Trophoblast cell (in vitro differentiated cells and primary cell): ENCODE measurements around the gene AMOTL2.

Experiments
- DNase-seq, 2 donors: peaks; one replicate each; pipeline ENCODE4 v3.0.0-alpha.2; 2016
- H2AFZ ChIP-seq: 2 replicates; pipeline ENCODE4 v1.6.1; 2013; ENCODE audit warnings: low read length, moderate library complexity, mild to moderate bottlenecking; ENCODE audit not compliant: insufficient read depth, poor library complexity
- H2AK5ac ChIP-seq: 2 replicates; pipeline ENCODE4 v1.6.1; 2013; ENCODE audit warnings: mild to moderate bottlenecking, low read length
- H2BK120ac ChIP-seq: 2 replicates; pipeline ENCODE4 v1.6.1; 2013; ENCODE audit warnings: low read length, mild to moderate bottlenecking, moderate library complexity; ENCODE audit not compliant: insufficient read depth, poor library complexity
- H2BK12ac ChIP-seq: 2 replicates; pipeline ENCODE4 v1.6.1; 2013; ENCODE audit warnings: mild to moderate bottlenecking, low read length, moderate library complexity
- H2BK5ac ChIP-seq: 2 replicates; pipeline ENCODE4 v1.6.1; 2013; ENCODE audit warnings: low read length, low read depth, moderate library complexity, mild to moderate bottlenecking; ENCODE audit not compliant: poor library complexity
- H3K14ac ChIP-seq: 2 replicates; pipeline ENCODE4 v1.6.1; 2013; ENCODE audit warnings: mild to moderate bottlenecking, low read length
- H3K18ac ChIP-seq: 2 replicates; pipeline ENCODE4 v1.6.1; 2013; ENCODE audit warnings: mild to moderate bottlenecking, low read length
- H3K23ac ChIP-seq: 2 replicates; pipeline ENCODE4 v1.6.1; 2013; ENCODE audit warnings: low read length
- H3K27ac ChIP-seq: 2 replicates; pipeline ENCODE4 v1.5.1; 2013; ENCODE audit warnings: low read depth, mild to moderate bottlenecking, inconsistent platforms, low read length, moderate library complexity
- H3K27me3 ChIP-seq: 2 replicates; pipeline ENCODE4 v1.6.1; 2013; ENCODE audit warnings: inconsistent platforms, mild to moderate bottlenecking, low read length, moderate library complexity; ENCODE audit not compliant: insufficient read depth
- H3K36me3 ChIP-seq, 2 experiments: 1 replicate in 1 of 2; 2 replicates in 1 of 2; pipeline ENCODE4 v1.6.1; 2013; ENCODE audit warnings: low read length in 2 of 2, mild to moderate bottlenecking in 2 of 2, moderate library complexity in 1 of 2; ENCODE audit not compliant: insufficient read depth in 2 of 2, control insufficient read depth in 1 of 2
- H3K4ac ChIP-seq: 2 replicates; pipeline ENCODE4 v1.6.1; 2013; ENCODE audit warnings: low read depth, mild to moderate bottlenecking, low read length, moderate library complexity
- H3K4me1 ChIP-seq, 2 experiments: 1 replicate in 1 of 2; 2 replicates in 1 of 2; pipeline ENCODE4 v1.6.1; 2013; ENCODE audit warnings: low read length in 2 of 2, mild to moderate bottlenecking in 2 of 2, moderate library complexity in 1 of 2; ENCODE audit not compliant: insufficient read depth in 2 of 2, control insufficient read depth in 1 of 2
- H3K4me2 ChIP-seq: 2 replicates; pipeline ENCODE4 v1.6.1; 2013; ENCODE audit warnings: inconsistent platforms, mild to moderate bottlenecking, low read length, moderate library complexity
- H3K4me3 ChIP-seq: 2 replicates; pipeline ENCODE4 v1.5.1; 2013; ENCODE audit warnings: mild to moderate bottlenecking, low read depth, low read length, inconsistent platforms
- H3K79me1 ChIP-seq: one replicate; pipeline ENCODE4 v1.6.1; 2013; ENCODE audit warnings: low read length
- H3K79me2 ChIP-seq: 2 replicates; pipeline ENCODE4 v1.6.1; 2013; ENCODE audit warnings: low read length, mild to moderate bottlenecking; ENCODE audit not compliant: control insufficient read depth, insufficient read depth, poor library complexity
- H3K9ac ChIP-seq: 2 replicates; pipeline ENCODE4 v1.6.1; 2013; ENCODE audit warnings: mild to moderate bottlenecking, low read length
- H3K9me3 ChIP-seq: 2 replicates; pipeline ENCODE4 v1.6.1; 2013; ENCODE audit warnings: low read depth, mild to moderate bottlenecking, control low read depth, inconsistent platforms, low read length; ENCODE audit not compliant: insufficient read depth
- H4K12ac ChIP-seq: 2 replicates; pipeline ENCODE4 v1.6.1; 2013; ENCODE audit warnings: low read depth, mild to moderate bottlenecking, low read length, moderate library complexity
- H4K8ac ChIP-seq: 2 replicates; pipeline ENCODE4 v1.6.1; 2013; ENCODE audit warnings: low read depth, mild to moderate bottlenecking, low read length, moderate library complexity
- H4K91ac ChIP-seq: one replicate; pipeline ENCODE4 v1.6.1; 2013; ENCODE audit warnings: low read depth, mild to moderate bottlenecking, low read length, moderate library complexity
- WGBS: extraction: QIAGEN DNeasy Blood & Tissue Kit; methylation state at CpG from one replicate; pipeline ENCODE4 v1.1.7; 2013; ENCODE audit warnings: missing lambda C conversion rate; ENCODE audit not compliant: insufficient read length, insufficient coverage; ENCODE audit errors: extremely low coverage; 5-methylcytosine and 5-hydroxymethylcytosine counted together

Gene AMOTL2

GRCh38 chr3:134380249-134380648, 6.0 kb upstream of the AMOTL2 start:
- Histone ChIP-seq H3K36me3 (no peaks in the 10 kb centered on the region), H3K4me2 (no peak overlapping the region), H4K12ac (no peak overlapping the region), H3K4me3 (no peak overlapping the region), H3K18ac (no peak overlapping the region), H3K9ac (no peak overlapping the region), H3K79me2 (peaks cover 3% of the 10 kb centered on the region), H2AFZ (no peak overlapping the region), H3K23ac (no peak overlapping the region), H3K4ac (no peak overlapping the region), H2AK5ac (no peak overlapping the region), H4K91ac (no peak overlapping the region), H3K4me1 (peaks cover 24 to 26% of the 10 kb centered on the region in 2 experiments), H2BK5ac (no peak overlapping the region), H3K9me3 (no peaks in the 10 kb centered on the region), H2BK120ac (no peak overlapping the region), H2BK12ac (no peak overlapping the region), H3K14ac (no peak overlapping the region), H3K27ac (no peak overlapping the region), H3K79me1 (peaks cover 12% of the 10 kb centered on the region), H4K8ac (no peak overlapping the region), H3K27me3 (no peaks in the 10 kb centered on the region)
- no peak for DNase-seq
- WGBS: no CpG with 5 or more reads among the region's 2 CpGs

GRCh38 chr3:134378818-134379217, 4.6 kb upstream of the AMOTL2 start:
- Histone ChIP-seq H4K12ac (no peak overlapping the region), H3K14ac (no peak overlapping the region), H3K4ac (no peak overlapping the region), H3K79me2 (peaks cover 10% of the 10 kb centered on the region), H4K91ac (peak overlapping the region; percentile 32), H3K18ac (no peak overlapping the region), H3K27me3 (no peaks in the 10 kb centered on the region), H3K4me3 (no peak overlapping the region), H2AFZ (no peak overlapping the region), H3K4me2 (no peak overlapping the region), H3K36me3 (no peaks in the 10 kb centered on the region), H4K8ac (no peak overlapping the region), H3K9me3 (no peaks in the 10 kb centered on the region), H3K27ac (no peak overlapping the region), H3K9ac (no peak overlapping the region), H3K79me1 (peaks cover 24% of the 10 kb centered on the region), H2AK5ac (peak overlapping the region; percentile 59), H3K4me1 (peaks cover 26 to 27% of the 10 kb centered on the region in 2 experiments), H2BK120ac (no peak overlapping the region), H3K23ac (no peak overlapping the region), H2BK5ac (no peak overlapping the region), H2BK12ac (no peak overlapping the region)
- DNase-seq: peak; percentile 85
- WGBS: no CpG with 5 or more reads among the region's 3 CpGs

GRCh38 chr3:134378384-134378783, 4.1 kb upstream of the AMOTL2 start:
- H3K9me3 ChIP-seq: no peaks in the 10 kb centered on the region
- no peak overlapping the region for H2BK12ac ChIP-seq
- no peak overlapping the region for H2AK5ac ChIP-seq
- peaks cover 26 to 27% of the 10 kb centered on the region in 2 experiments for H3K4me1 ChIP-seq
- H3K9ac ChIP-seq: no peak overlapping the region
- no peak overlapping the region for H4K12ac ChIP-seq
- no peak overlapping the region for H3K23ac ChIP-seq
- no peak overlapping the region for H2AFZ ChIP-seq
- no peak overlapping the region for H3K4me3 ChIP-seq
- no peak overlapping the region for H2BK5ac ChIP-seq
- H3K36me3 ChIP-seq: no peaks in the 10 kb centered on the region
- no peaks in the 10 kb centered on the region for H3K27me3 ChIP-seq
- H3K79me2 ChIP-seq: peaks cover 14% of the 10 kb centered on the region
- H4K91ac ChIP-seq: no peak overlapping the region
- no peak overlapping the region for H2BK120ac ChIP-seq
- H3K4me2 ChIP-seq: no peak overlapping the region
- no peak overlapping the region for H3K4ac ChIP-seq
- H3K18ac ChIP-seq: no peak overlapping the region
- H3K79me1 ChIP-seq: peaks cover 28% of the 10 kb centered on the region
- H3K14ac ChIP-seq: no peak overlapping the region
- H3K27ac ChIP-seq: no peak overlapping the region
- no peak overlapping the region for H4K8ac ChIP-seq
- DNase-seq: no peak

GRCh38 chr3:134377896-134378295, 3.6 kb upstream of the AMOTL2 start:
- no CpG with 5 or more reads among the region's 3 CpGs for WGBS
- Histone ChIP-seq H2BK120ac (no peak overlapping the region), H3K9me3 (no peaks in the 10 kb centered on the region), H3K36me3 (peaks cover 0 to 2% of the 10 kb centered on the region in 2 experiments), H4K91ac (no peak overlapping the region), H3K23ac (no peak overlapping the region), H3K4me1 (peaks cover 26 to 27% of the 10 kb centered on the region in 2 experiments), H3K18ac (peak overlapping the region; percentile 8), H3K27me3 (no peaks in the 10 kb centered on the region), H3K9ac (no peak overlapping the region), H2AK5ac (no peak overlapping the region), H3K14ac (no peak overlapping the region), H3K4me3 (no peak overlapping the region), H4K12ac (no peak overlapping the region), H3K79me2 (peaks cover 19% of the 10 kb centered on the region), H4K8ac (no peak overlapping the region), H2BK5ac (no peak overlapping the region), H3K4ac (no peak overlapping the region), H2BK12ac (no peak overlapping the region), H3K4me2 (no peak overlapping the region), H3K79me1 (peaks cover 33% of the 10 kb centered on the region), H2AFZ (no peak overlapping the region), H3K27ac (no peak overlapping the region)
- no peak for DNase-seq
